HG03571 (cell line): ENCODE results near the gene C17orf107.

Experiments used
- ATAC-seq: cut with Tn5 transposase; IDR thresholded peaks from one replicate; pipeline ENCODE4 v1.9.1; 2021; ENCODE audit not compliant: unreplicated experiment

C17orf107 gene

GRCh38 chr17:4872786-4873185, 26.6 kb upstream of the C17orf107 start:
- ATAC-seq, result no peak

- ATAC-seq, result no peak
Measured at GRCh38 chr17:4877089-4877488, 22.2 kb upstream of the C17orf107 start.

- no peak for ATAC-seq
Measured at GRCh38 chr17:4879601-4880000, 19.7 kb upstream of the C17orf107 start.

GRCh38 chr17:4880857-4881256, 18.5 kb upstream of the C17orf107 start:
- ATAC-seq, result no peak

- no peak for ATAC-seq
Measured at GRCh38 chr17:4881761-4882555, 17.4 kb upstream of the C17orf107 start.

- ATAC-seq, result no peak
Measured at GRCh38 chr17:4884489-4884888, 14.8 kb upstream of the C17orf107 start.

- no peak for ATAC-seq
Measured at GRCh38 chr17:4886830-4887229, 12.5 kb upstream of the C17orf107 start.

- no peak for ATAC-seq
Measured at GRCh38 chr17:4887581-4887980, 11.8 kb upstream of the C17orf107 start.

GRCh38 chr17:4891411-4892410, 7.6 kb upstream of the C17orf107 start:
- ATAC-seq, result no peak

- ATAC-seq, result no peak
Measured at GRCh38 chr17:4892499-4893221, 6.7 kb upstream of the C17orf107 start.

GRCh38 chr17:4893272-4893671, 6.1 kb upstream of the C17orf107 start:
- no peak for ATAC-seq

- ATAC-seq, result no peak
Measured at GRCh38 chr17:4893721-4894560, 5.4 kb upstream of the C17orf107 start.

- no peak for ATAC-seq
Measured at GRCh38 chr17:4895121-4895520, 4.2 kb upstream of the C17orf107 start.

GRCh38 chr17:4895657-4896331, 3.5 kb upstream of the C17orf107 start:
- ATAC-seq, result no peak

- no peak for ATAC-seq
Measured at GRCh38 chr17:4896332-4897197, 2.8 kb upstream of the C17orf107 start.

- no peak for ATAC-seq
Measured at GRCh38 chr17:4897198-4897687, 2.1 kb upstream of the C17orf107 start.

- no peak for ATAC-seq
Measured at GRCh38 chr17:4897785-4898184, 1.6 kb upstream of the C17orf107 start.

- ATAC-seq, result no peak
Measured at GRCh38 chr17:4898351-4898750, 985 bp upstream of the C17orf107 start.

GRCh38 chr17:4898927-4899326, 409 bp upstream of the C17orf107 start:
- no peak for ATAC-seq
